Stomach (tissue), 9 donors: ENCODE data around the gene ADAM12. TPM values are rescaled to one million over a fixed set of nuclear protein-coding genes. Genes with fewer than 3 reads are reported as not detected.

ENCODE experiments used
- DNase-seq, 2 donors: peaks; one replicate each; pipeline versions ENCODE4 v3.0.0 to v3.0.0-alpha.2; 2013 to 2019
- H3K27ac ChIP-seq, 5 donors: fragments of 200-600 bp in 4 of 5; sonication (generic) in 4 of 5; one replicate each; pipeline ENCODE4 v1.5.1; 2013 to 2019; ENCODE audit warnings: mild to moderate bottlenecking in 1 of 5, moderate library complexity in 1 of 5
- H3K27me3 ChIP-seq, 3 donors: fragments of 200-600 bp; sonication (generic); one replicate each; pipeline ENCODE4 v1.5.1; 2017 to 2019; ENCODE audit warnings: mixed run types in 1 of 3
- H3K36me3 ChIP-seq, 4 donors: fragments of 200-600 bp; sonication (generic); 1 replicate in 3 of 4; 2 replicates in 1 of 4; pipeline ENCODE4 v1.5.1; 2016 to 2019
- H3K4me1 ChIP-seq, 4 donors: fragments of 200-600 bp; sonication (generic); one replicate each; pipeline ENCODE4 v1.5.1; 2016 to 2019
- H3K4me3 ChIP-seq, 4 donors: fragments of 200-600 bp; sonication (generic) in 3 of 4; one replicate each; pipeline ENCODE4 v1.5.1; 2016 to 2019; ENCODE audit warnings: mild to moderate bottlenecking in 1 of 4
- H3K9me3 ChIP-seq, 4 donors: fragments of 200-600 bp; sonication (generic); one replicate each; pipeline ENCODE4 v1.5.1; 2016 to 2019
- EP300 ChIP-seq: sonication (generic); formaldehyde crosslinking; IDR thresholded peaks from one replicate; pipeline ENCODE4 v1.6.1; 2017; ENCODE audit warnings: antibody characterized with exemption
- POLR2A ChIP-seq, 4 donors: fragments of 450-650 bp; IDR thresholded peaks; one replicate each; pipeline ENCODE4 v1.6.1; 2016; ENCODE audit warnings: antibody characterized with exemption in 4 of 4, control low read depth in 2 of 4, mild to moderate bottlenecking in 1 of 4, moderate library complexity in 1 of 4
- POLR2AphosphoS5 ChIP-seq, 3 donors: sonication (generic); formaldehyde crosslinking; IDR thresholded peaks; one replicate each; pipeline ENCODE4 v1.6.1; 2016; ENCODE audit warnings: antibody characterized with exemption in 3 of 3
- WGBS, 5 donors: extraction: QIAGEN DNeasy Blood & Tissue Kit in 3 of 5; methylation state at CpG; one replicate each; pipeline versions ENCODE4 v1.1.5 to v1.1.7; 2013 to 2018; 5-methylcytosine and 5-hydroxymethylcytosine counted together
- intact Hi-C: fragments of 100-400 bp; cut with DNase I; formaldehyde crosslinking; loops from one replicate; pipeline ENCODE4 v1.15.1; 2023; ENCODE audit warnings: low total_unique reads
- polyA plus RNA-seq, 3 donors: library from polyadenylated mRNA; stranded (reverse); fragments of 200-250 nt; gene quantifications; one replicate each; pipeline ENCODE4 v1.2.3, GENCODE V29; 2013
- total RNA-seq, 5 donors: library from RNA; depleted of rRNA; stranded (reverse); fragments of >200 nt; gene quantifications; one replicate each; pipeline versions ENCODE4 v1.1.0 to v1.2.3, GENCODE V29; 2014 to 2016
- TF ChIP-seq, protein P1 (sequence below), 7 experiments: fragments of 450-650 bp in 4 of 7; fragments of 200-600 bp in 3 of 7; sonication (generic) in 3 of 7; IDR thresholded peaks; one replicate each; pipeline ENCODE4 v1.5.1; 2016 to 2019; ENCODE audit warnings: antibody characterized with exemption in 7 of 7, control low read depth in 2 of 7, mild to moderate bottlenecking in 1 of 7
- donor health status: healthy with polysubstance abuse.
- donor health status: Bipolar disorder and iron deficiency.
- donor health status: healthy.

ADAM12 gene
- total and polyA plus RNA-seq, 8 donors: 0.03 to 6.4 (median 0.50) TPM; not detected in 3

DNA sequence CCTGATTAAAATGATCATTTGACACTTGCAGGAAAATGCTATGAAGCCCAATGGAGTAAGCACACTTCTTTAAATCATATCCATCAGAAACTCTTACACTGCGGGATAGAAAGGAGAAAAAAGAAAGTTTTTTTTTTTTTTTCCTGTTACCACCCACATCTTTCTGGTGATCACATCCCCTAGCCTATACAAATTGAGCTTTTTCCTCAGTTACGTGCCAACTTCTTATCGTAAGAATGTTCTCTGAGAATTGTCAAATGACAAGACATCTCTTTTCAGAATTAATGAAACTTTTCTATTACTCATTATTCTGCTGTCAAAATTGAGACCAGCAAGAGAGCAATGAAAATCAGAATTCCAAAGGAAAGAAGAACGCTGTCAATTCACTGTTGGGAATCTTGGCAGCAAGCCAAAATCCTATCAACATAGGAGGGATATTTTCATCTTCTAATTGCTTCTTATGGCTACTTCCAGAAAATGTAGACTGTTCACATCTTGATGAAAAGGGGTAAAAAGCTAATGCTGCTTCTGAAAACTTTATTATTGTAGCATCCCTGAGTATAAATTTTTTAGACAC is 179.5 kb downstream of the ADAM12 start:
- H3K36me3 ChIP-seq: no peaks in the 10 kb centered on the region
- no peak for DNase-seq
- no peak overlapping the region for H3K4me3 ChIP-seq
- H3K27ac ChIP-seq: no peak overlapping the region
- intact Hi-C loops: no loop called here
- WGBS, 5 donors: 61 to 71% (median 67%) methylated on average over 4 of the region's 4 CpGs
- H3K27me3 ChIP-seq: peaks cover 0 to 13% (median 0%) of the 10 kb centered on the region in 3 donors
- H3K9me3 ChIP-seq: no peaks in the 10 kb centered on the region
- TF ChIP-seq, protein P1, sequence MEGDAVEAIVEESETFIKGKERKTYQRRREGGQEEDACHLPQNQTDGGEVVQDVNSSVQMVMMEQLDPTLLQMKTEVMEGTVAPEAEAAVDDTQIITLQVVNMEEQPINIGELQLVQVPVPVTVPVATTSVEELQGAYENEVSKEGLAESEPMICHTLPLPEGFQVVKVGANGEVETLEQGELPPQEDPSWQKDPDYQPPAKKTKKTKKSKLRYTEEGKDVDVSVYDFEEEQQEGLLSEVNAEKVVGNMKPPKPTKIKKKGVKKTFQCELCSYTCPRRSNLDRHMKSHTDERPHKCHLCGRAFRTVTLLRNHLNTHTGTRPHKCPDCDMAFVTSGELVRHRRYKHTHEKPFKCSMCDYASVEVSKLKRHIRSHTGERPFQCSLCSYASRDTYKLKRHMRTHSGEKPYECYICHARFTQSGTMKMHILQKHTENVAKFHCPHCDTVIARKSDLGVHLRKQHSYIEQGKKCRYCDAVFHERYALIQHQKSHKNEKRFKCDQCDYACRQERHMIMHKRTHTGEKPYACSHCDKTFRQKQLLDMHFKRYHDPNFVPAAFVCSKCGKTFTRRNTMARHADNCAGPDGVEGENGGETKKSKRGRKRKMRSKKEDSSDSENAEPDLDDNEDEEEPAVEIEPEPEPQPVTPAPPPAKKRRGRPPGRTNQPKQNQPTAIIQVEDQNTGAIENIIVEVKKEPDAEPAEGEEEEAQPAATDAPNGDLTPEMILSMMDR (IDR thresholded peaks at IDR 0.05): no peak
- TF ChIP-seq POLR2A (IDR thresholded peaks at IDR 0.05): no peak
- TF ChIP-seq POLR2AphosphoS5 (IDR thresholded peaks at IDR 0.05): no peak
- TF ChIP-seq EP300: no peak
- no peaks in the 10 kb centered on the region for H3K4me1 ChIP-seq

DNA sequence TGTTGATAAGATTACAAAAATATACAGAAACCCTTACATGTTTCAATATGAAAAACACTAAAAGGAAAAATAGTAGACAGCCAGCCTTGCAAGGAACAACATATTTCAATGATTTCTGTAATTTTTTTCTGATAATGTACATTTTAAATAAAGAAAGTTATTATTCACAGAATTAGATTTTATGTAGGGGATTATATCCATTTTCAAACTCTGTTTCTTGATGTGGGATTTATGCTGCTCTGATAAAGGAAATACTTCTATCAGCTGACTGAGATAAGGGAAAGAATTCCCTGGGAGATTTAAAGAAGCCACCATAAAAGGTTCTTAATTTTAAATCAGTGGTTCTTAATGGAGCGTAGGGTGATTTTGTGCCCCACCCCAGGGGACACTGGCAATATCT is 180.4 kb downstream of the ADAM12 start:
- DNase-seq: no peak
- H3K27me3 ChIP-seq: peaks cover 0 to 13% (median 0%) of the 10 kb centered on the region in 3 donors
- no peaks in the 10 kb centered on the region for H3K36me3 ChIP-seq
- H3K27ac ChIP-seq: no peak overlapping the region
- TF ChIP-seq POLR2AphosphoS5 (IDR thresholded peaks at IDR 0.05) (no peak), POLR2A (IDR thresholded peaks at IDR 0.05) (no peak), EP300 (no peak)
- TF ChIP-seq, protein P1 (IDR thresholded peaks at IDR 0.05): no peak
- no peak overlapping the region for H3K4me3 ChIP-seq
- intact Hi-C loops: no loop called here
- H3K9me3 ChIP-seq: no peaks in the 10 kb centered on the region
- no peaks in the 10 kb centered on the region for H3K4me1 ChIP-seq
- 73 to 86% (median 81%) methylated on average over 1 of the region's 1 CpG for WGBS, 5 donors

DNA sequence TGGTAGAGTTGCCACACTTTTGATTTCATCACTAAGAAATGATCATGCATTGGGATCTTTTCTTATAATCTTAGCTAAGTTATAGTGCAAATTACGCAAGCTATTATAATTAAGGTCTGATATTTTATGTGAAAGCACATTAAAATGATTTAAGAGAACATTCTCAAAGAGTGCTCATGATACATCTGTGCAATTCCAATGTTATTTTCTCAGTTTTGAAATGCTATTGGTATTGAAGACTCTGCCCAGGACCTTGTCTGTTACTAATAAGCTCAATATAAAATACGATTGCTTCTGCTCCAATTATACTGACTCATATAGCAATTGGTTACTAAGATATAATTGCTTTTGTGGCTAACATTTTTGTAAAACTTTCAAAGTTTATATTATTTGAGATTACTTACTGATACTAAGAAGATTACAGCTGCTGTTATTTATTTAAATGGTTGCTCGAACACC is 180.9 kb downstream of the ADAM12 start:
- Histone ChIP-seq H3K27me3 (peaks cover 0 to 13% (median 0%) of the 10 kb centered on the region in 3 donors), H3K9me3 (no peaks in the 10 kb centered on the region), H3K27ac (no peak overlapping the region), H3K36me3 (no peaks in the 10 kb centered on the region), H3K4me3 (no peak overlapping the region), H3K4me1 (no peaks in the 10 kb centered on the region)
- 75 to 82% (median 78%) methylated on average over 3 of the region's 3 CpGs for WGBS, 5 donors
- intact Hi-C loops: no loop called here
- TF ChIP-seq POLR2A (IDR thresholded peaks at IDR 0.05): no peak
- no peak for TF ChIP-seq EP300
- TF ChIP-seq, protein P1 (IDR thresholded peaks at IDR 0.05): no peak
- no peak for TF ChIP-seq POLR2AphosphoS5 (IDR thresholded peaks at IDR 0.05)
- DNase-seq: no peak

DNA sequence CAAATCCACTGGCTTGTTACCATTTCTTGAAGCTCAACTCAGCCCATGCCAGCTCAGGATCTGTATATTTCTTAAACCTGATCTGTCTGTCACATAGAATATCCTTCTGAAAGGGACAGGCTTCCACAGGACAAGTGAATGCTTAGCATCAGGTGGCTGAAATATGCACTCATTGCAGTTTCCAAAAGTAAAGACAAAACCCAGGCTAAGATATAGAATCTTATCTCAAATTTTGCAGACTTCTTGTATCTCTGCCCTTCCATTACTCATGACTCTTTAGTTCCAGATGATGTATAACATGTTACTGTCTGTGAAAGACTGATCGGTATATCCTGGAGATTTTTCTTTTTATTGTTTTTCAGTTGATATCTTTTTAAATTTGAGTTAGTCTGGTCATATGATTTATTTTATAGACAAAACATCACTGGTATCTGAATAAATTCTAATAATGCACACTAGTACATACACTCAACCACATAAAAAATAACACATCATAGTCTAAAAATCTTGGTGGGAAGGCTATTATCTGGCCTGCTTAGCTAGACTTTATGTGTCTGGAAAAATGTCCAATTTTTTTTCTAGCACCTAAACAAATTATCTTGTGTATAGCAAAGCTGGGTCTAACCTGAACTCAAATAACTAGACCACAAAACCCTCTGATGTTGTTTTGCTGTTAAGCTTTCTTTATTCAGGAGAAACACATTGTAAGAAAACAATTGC is 182.6 kb downstream of the ADAM12 start:
- TF ChIP-seq POLR2AphosphoS5 (IDR thresholded peaks at IDR 0.05) (no peak), EP300 (no peak), POLR2A (IDR thresholded peaks at IDR 0.05) (no peak)
- TF ChIP-seq, protein P1 (IDR thresholded peaks at IDR 0.05): no peak
- Histone ChIP-seq H3K27me3 (peaks cover 0 to 4% (median 0%) of the 10 kb centered on the region in 3 donors), H3K9me3 (no peaks in the 10 kb centered on the region), H3K4me1 (no peaks in the 10 kb centered on the region), H3K4me3 (no peak overlapping the region), H3K27ac (no peak overlapping the region), H3K36me3 (no peaks in the 10 kb centered on the region)
- intact Hi-C loops: no loop called here
- DNase-seq: no peak
- 90 to 100% (median 95%) methylated on average over 1 of the region's 1 CpG for WGBS, 5 donors
